ENCODE data around the gene DISC1. TPM values are rescaled to one million over a fixed set of nuclear protein-coding genes. Genes with fewer than 3 reads are reported as not detected.
"Not testable (repeated sequence)": the region's sequence is repeated elsewhere in the genome, so short reads cannot be mapped to it uniquely, and the experiment has no call there.

DISC1 gene
- total RNA-seq, 1 experiment from 2014 or later: 1.8 TPM

DNA sequence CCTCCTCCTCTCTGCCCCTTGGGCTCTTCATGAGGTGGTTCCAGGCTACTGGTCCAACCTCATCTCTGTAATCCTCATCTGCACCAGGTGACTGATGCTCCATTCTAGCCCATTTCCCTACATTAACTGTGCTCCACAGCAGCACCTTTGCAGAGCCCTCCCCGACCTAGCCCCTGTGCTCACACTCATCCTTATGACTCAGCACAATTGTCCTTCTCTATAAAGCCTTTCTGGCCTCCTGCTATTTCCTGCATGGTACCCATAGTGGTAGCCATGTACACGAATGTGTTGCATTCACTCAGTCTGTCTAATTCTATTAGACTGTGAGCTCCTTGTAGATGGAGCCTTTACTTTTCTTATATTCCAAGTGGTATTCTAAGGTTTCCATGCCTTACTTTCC lies 339.0 kb downstream of the DISC1 start:
- no peaks in the 10 kb centered on the region for H3K36me3 ChIP-seq (ENCODE audit: insufficient read depth, low read length, poor library complexity, severe bottlenecking)
- H3K4me1 ChIP-seq (ENCODE audit: insufficient read depth, low read length, poor library complexity, severe bottlenecking): peaks cover under 1% of the 10 kb centered on the region
- ChIA-PET POLR2A (ENCODE audit: low non-redundant PET) (no interaction called here), CTCF (no interaction called here)
- BruUV-seq (replicated peaks): no TSS peak
- DNase-seq (ENCODE audit: low spot score): no peak
- no peak overlapping the region for H3K4me3 ChIP-seq (ENCODE audit: low read depth, low read length, poor library complexity, severe bottlenecking)
- H3K9me3 ChIP-seq (ENCODE audit: low read depth, low read length, poor library complexity, severe bottlenecking): no peaks in the 10 kb centered on the region
- no peak overlapping the region for H3K27ac ChIP-seq (ENCODE audit: low read depth, low read length, poor library complexity, severe bottlenecking)
- H3K27me3 ChIP-seq (replicated peaks; ENCODE audit: insufficient read depth, low read depth, low read length, poor library complexity): no peaks in the 10 kb centered on the region
- no peak for TF ChIP-seq EZH2 (IDR thresholded peaks at IDR 0.05; ENCODE audit: borderline replicate concordance, low read depth, low read length, poor library complexity, severe bottlenecking)
- TF ChIP-seq, protein P1, sequence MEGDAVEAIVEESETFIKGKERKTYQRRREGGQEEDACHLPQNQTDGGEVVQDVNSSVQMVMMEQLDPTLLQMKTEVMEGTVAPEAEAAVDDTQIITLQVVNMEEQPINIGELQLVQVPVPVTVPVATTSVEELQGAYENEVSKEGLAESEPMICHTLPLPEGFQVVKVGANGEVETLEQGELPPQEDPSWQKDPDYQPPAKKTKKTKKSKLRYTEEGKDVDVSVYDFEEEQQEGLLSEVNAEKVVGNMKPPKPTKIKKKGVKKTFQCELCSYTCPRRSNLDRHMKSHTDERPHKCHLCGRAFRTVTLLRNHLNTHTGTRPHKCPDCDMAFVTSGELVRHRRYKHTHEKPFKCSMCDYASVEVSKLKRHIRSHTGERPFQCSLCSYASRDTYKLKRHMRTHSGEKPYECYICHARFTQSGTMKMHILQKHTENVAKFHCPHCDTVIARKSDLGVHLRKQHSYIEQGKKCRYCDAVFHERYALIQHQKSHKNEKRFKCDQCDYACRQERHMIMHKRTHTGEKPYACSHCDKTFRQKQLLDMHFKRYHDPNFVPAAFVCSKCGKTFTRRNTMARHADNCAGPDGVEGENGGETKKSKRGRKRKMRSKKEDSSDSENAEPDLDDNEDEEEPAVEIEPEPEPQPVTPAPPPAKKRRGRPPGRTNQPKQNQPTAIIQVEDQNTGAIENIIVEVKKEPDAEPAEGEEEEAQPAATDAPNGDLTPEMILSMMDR (conservative IDR thresholded peaks at IDR 0.05; ENCODE audit: low read depth, low read length): no peak
- intact Hi-C loops (cut with micrococcal nuclease; ENCODE audit: unreplicated experiment): no loop called here

DNA sequence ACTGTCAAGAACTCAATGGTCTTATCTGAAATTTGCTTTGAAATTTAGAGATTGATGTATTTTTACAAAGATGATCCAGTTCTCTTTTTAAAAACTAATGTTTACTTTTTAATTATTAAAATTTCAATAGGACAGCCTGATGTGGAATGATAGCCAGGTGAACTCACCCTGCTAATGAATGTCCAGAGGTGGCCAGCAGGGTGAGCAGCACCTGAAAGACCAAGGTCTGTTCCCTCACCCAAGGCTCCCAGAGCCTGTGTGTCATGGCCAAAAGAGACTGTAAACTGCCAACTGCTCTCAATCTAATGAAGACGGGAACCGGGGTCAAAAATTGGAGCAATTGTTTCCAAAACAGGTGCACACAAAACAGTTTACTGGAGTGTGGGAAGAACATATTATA lies 340.4 kb downstream of the DISC1 start:
- peaks cover 5% of the 10 kb centered on the region for H3K4me1 ChIP-seq (ENCODE audit: insufficient read depth, low read length, poor library complexity, severe bottlenecking)
- no peak overlapping the region for H3K4me3 ChIP-seq (ENCODE audit: low read depth, low read length, poor library complexity, severe bottlenecking)
- H3K9me3 ChIP-seq (ENCODE audit: low read depth, low read length, poor library complexity, severe bottlenecking): no peaks in the 10 kb centered on the region
- TF ChIP-seq, protein P1 (conservative IDR thresholded peaks at IDR 0.05; ENCODE audit: low read depth, low read length): no peak
- intact Hi-C loops (cut with micrococcal nuclease; ENCODE audit: unreplicated experiment): no loop called here
- no TSS peak for BruUV-seq (replicated peaks)
- H3K27me3 ChIP-seq (replicated peaks; ENCODE audit: insufficient read depth, low read depth, low read length, poor library complexity): no peaks in the 10 kb centered on the region
- no peak for DNase-seq (ENCODE audit: low spot score)
- H3K27ac ChIP-seq (ENCODE audit: low read depth, low read length, poor library complexity, severe bottlenecking): no peak overlapping the region
- ChIA-PET POLR2A (ENCODE audit: low non-redundant PET) (no interaction called here), CTCF (no interaction called here)
- H3K36me3 ChIP-seq (ENCODE audit: insufficient read depth, low read length, poor library complexity, severe bottlenecking): no peaks in the 10 kb centered on the region

DNA sequence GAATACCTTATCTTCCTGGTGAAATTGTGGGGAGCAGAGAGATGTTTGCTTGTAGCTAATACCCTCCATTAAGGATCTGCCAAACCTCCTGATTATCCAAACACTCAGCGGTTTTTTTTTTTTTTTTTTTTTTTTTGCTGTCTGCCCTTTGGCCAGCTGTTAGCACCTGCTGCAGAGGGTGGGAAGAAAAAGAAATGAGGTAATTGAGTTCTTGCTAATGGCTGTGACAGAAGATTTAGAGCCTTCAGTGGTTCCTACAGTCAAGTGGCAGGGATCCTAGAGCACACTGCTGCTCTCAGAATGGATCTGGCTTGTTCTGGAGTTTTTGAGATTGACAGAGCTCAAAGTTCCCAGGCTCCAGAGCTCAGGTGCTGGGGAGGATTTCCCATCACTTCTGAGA lies 342.5 kb downstream of the DISC1 start:
- CTCF ChIA-PET: interaction anchor here (0.7 kb wide), 1 partner anchor 411 kb away, joined by 6 read pairs; no protein-coding TSS in a partner anchor
- no peak for DNase-seq (ENCODE audit: low spot score)
- no peak overlapping the region for H3K27ac ChIP-seq (ENCODE audit: low read depth, low read length, poor library complexity, severe bottlenecking)
- no TSS peak for BruUV-seq (replicated peaks)
- H3K27me3 ChIP-seq (replicated peaks; ENCODE audit: insufficient read depth, low read depth, low read length, poor library complexity): no peaks in the 10 kb centered on the region
- peaks cover 5% of the 10 kb centered on the region for H3K4me1 ChIP-seq (ENCODE audit: insufficient read depth, low read length, poor library complexity, severe bottlenecking)
- intact Hi-C loops (cut with micrococcal nuclease; ENCODE audit: unreplicated experiment): no loop called here
- no peaks in the 10 kb centered on the region for H3K9me3 ChIP-seq (ENCODE audit: low read depth, low read length, poor library complexity, severe bottlenecking)
- POLR2A ChIA-PET (ENCODE audit: low non-redundant PET): no interaction called here
- H3K4me3 ChIP-seq (ENCODE audit: low read depth, low read length, poor library complexity, severe bottlenecking): no peak overlapping the region
- H3K36me3 ChIP-seq (ENCODE audit: insufficient read depth, low read length, poor library complexity, severe bottlenecking): no peaks in the 10 kb centered on the region
- TF ChIP-seq EZH2 (IDR thresholded peaks at IDR 0.05; ENCODE audit: borderline replicate concordance, low read depth, low read length, poor library complexity, severe bottlenecking): no peak
- TF ChIP-seq, protein P1 (conservative IDR thresholded peaks at IDR 0.05; ENCODE audit: low read depth, low read length): no peak

DNA sequence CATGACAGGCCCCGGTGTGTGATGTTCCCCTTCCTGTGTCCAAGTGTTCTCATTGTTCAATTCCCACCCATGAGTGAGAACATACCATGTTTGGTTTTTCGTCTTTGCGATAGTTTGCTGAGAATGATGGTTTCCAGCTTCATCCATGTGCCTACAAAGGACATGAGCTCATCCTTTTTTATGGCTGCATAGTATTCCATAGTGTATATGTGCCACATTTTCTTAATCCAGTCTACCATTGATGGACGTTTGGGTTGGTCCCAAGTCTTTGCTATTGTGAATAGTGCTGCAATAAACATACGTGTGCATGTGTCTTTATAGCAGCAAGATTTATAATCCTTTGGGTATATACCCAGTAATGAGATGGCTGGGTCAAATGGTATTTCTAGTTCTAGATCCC lies 343.2 kb downstream of the DISC1 start:
- H3K36me3 ChIP-seq (ENCODE audit: insufficient read depth, low read length, poor library complexity, severe bottlenecking); H3K4me3 ChIP-seq (ENCODE audit: low read depth, low read length, poor library complexity, severe bottlenecking); BruUV-seq (replicated peaks); POLR2A ChIA-PET (ENCODE audit: low non-redundant PET); H3K4me1 ChIP-seq (ENCODE audit: insufficient read depth, low read length, poor library complexity, severe bottlenecking); H3K27ac ChIP-seq (ENCODE audit: low read depth, low read length, poor library complexity, severe bottlenecking); CTCF ChIA-PET; DNase-seq (ENCODE audit: low spot score); H3K27me3 ChIP-seq (replicated peaks; ENCODE audit: insufficient read depth, low read depth, low read length, poor library complexity); H3K9me3 ChIP-seq (ENCODE audit: low read depth, low read length, poor library complexity, severe bottlenecking); intact Hi-C loops (cut with micrococcal nuclease; ENCODE audit: unreplicated experiment): not testable (repeated sequence)
